HG03066 (cell line): ENCODE results near the gene BAHCC1.

Source experiments
- ATAC-seq: cut with Tn5 transposase; IDR thresholded peaks from one replicate; pipeline ENCODE4 v1.9.1; 2021; ENCODE audit warnings: low read depth; ENCODE audit not compliant: unreplicated experiment

Gene BAHCC1

DNA sequence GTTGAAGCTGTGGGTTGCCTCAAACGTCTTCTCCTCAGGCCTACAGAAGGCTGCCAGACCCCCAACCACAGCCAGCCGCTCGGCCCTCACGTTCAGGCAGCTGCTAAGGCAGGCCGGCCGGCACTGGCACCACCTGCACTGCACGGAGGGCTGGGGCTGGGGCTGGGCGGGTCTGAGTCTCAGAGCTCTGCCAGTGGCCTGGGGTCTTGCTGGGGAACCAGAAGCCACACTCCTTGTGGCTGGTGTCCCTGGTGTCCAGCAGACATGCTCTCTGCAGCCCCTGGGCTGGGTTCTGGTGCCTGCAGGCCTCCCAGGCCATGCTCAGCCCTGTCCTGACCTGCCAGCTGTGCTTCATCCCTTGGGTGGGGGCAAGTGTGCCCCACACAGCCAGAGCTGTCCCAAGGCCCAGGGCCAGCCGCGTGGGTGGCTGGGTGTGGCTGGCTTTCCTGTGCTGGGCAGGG is 42.0 kb downstream of the BAHCC1 start:
- ATAC-seq: no peak

DNA sequence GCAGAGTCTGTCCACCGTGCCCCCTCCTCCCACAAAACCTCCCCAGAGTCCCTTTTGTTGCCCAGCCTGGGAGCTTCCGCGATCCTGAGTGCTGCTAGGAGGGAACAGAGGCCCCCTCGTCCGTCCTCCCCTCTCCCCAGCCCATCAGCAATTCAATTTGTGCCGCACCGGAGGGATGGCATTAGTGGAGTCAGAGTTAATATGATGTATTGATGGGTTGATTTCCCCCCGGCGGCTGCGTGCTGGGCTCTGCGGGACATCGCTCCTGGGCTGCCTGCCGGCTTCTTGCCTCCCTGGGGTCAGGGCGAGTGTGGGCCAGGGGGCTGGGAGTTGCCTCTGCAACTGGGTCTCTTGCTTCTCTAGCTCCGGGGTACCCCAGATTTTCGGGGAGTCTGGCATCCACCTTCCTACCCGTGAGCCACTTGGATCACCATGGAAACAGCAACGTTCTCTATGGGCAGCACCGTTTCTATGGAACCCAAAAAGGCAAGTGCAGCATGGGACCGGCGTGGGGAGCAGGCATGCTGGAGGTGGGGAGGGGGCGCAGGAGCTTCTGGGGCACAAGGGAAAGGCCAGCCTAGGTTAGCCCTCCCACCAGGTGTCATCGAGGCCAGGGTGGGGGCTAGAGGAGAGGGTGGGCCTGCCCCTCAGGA is 42.9 kb downstream of the BAHCC1 start:
- ATAC-seq: no peak

DNA sequence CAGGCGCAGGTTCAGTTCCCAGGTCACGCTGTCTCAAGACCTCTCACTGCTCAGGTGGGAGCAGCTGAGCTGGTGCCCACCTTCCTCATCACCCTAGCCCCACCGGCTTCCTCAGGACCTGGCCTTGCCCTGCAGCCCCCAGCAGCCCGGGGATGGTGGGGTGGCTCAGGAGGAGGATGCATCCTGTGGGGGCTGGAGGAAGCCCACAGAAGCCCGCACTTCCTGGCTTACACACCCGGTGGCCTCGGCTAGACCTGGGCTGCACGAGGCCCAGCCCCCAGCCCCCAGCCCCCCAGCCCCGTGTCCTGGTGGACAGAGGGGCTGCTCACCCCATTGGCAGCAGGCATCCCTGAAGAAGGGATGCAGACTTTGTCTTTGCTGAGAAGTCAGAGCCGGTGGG is 43.4 kb downstream of the BAHCC1 start:
- ATAC-seq: no peak

DNA sequence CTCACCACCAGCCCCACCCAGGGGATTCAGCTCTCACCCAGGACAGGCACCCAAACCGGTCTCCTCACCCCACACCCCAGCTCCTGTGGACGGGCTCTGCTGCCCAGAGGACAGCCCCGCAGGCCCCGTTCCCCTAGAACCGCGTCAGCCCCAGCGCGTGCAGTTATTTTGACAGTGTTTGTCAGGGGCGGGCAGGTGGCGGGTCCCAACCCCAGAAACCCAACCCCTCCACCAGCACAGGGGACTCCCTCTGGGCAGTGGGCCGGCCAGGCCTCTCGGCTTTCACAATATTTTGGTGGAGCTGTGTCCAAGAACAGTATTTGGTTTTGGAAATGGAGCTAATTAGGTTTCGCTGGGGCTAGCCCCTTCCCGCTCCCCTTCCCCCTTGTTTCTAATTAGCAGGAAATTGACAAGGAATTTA is 44.8 kb downstream of the BAHCC1 start:
- no peak for ATAC-seq

DNA sequence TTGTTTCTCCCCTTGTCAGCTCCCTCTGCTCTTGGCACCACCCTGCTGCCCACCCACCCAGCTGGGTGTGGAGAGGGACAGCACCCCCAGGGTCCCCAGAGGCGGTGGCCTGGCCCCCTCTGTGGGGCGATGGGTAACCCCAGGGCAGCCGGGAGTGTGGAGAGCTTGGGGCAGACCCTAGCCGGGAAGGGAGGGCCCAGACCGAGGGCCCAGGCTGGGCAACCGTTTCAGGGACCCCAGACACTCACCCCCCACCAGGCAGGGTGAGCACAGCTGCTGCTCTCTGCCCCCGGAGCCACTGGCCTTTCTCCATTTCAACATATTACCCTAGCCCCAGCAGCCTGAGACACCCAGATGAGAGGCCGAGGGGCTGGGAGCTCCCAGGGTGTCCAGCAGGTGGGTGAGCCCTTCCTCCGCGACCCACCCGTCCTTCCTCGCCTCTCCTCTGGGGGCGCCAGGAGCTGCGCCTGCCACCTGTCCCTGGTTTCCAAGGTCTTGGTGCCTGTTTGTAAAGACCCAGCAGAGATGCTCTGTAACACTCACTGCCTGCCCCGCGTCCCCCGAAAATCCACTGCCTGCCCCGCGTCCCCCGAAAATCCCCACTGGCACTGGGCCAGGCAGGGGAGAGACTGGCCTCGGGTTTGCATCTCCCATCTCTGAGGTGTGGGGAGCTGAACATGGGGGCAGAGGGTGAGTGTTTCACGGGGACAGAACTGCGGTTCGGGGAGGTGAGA is 45.4 kb downstream of the BAHCC1 start:
- ATAC-seq: no peak

DNA sequence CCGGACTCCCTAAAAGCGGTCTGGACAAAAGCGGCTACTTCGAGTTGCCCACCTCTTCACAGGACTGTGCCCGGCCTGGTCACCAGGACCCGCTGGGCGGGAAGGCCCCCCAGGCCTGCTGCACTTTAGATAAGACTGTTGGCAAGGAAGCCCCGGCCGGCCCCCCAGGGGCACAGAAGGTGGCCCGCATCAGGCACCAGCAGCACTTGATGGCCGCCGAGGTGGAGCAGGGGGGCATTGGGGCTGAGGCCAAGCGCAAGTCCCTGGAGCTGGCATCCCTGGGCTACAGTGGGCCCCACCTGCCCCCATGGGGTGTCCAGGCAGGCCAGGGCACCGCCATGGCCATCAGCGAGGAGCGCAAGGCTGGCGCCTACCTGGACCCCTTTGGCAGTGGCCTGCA is 47.5 kb downstream of the BAHCC1 start:
- no peak for ATAC-seq

DNA sequence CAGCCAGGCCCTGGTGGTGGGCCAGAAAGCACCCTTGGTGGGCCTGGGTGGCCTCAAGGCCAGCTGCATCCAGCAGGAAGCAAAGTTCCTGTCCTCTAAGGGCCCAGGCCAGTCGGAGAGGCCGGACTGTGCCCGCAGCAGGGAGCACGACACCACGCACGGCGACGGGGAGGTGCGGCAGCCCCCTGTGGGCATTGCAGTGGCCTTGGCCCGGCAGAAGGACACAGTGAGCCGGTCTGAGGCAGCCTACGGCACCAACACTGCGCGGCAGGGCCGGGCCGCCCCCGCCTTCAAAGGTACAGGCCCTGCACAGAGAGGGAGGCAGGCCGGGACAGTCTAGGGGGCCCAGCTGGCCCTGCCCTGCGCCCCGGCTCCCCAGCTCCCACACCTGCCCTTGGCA is 48.0 kb downstream of the BAHCC1 start:
- ATAC-seq: no peak

DNA sequence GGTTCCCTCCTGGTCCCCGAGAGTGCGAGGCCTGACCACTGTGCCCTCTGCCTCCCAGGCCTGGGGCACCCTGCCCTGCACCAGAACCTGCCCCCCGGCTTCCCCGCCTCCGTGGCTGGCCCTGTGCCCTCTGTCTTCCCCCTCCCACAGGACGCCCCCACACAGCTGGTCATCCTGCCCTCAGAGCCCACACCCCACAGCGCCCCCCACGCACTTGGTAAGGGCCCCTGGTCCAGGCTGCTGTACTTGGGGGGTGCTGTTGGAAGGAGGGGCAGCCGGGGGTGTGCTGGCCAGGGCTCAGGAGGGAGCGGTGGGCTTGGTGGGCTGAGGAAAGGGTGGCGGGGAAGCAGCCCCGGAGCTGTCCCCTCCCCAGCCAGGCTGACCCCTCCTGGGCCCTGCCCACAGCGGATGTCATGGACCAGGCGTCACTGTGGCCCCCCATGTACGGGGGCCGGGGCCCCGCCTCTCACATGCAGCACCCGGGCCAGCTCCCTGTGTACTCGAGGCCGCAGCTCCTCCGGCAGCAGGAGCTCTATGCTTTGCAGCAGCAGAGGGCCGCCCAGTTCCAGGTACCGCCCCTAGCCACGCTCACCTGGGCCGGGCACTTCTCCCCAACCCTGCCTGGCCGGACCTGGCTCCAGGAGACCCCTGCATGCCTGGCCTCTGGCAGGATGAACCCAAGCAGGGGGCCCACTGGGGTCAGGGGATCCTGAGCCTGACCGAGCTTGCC is 49.5 kb downstream of the BAHCC1 start:
- no peak for ATAC-seq

DNA sequence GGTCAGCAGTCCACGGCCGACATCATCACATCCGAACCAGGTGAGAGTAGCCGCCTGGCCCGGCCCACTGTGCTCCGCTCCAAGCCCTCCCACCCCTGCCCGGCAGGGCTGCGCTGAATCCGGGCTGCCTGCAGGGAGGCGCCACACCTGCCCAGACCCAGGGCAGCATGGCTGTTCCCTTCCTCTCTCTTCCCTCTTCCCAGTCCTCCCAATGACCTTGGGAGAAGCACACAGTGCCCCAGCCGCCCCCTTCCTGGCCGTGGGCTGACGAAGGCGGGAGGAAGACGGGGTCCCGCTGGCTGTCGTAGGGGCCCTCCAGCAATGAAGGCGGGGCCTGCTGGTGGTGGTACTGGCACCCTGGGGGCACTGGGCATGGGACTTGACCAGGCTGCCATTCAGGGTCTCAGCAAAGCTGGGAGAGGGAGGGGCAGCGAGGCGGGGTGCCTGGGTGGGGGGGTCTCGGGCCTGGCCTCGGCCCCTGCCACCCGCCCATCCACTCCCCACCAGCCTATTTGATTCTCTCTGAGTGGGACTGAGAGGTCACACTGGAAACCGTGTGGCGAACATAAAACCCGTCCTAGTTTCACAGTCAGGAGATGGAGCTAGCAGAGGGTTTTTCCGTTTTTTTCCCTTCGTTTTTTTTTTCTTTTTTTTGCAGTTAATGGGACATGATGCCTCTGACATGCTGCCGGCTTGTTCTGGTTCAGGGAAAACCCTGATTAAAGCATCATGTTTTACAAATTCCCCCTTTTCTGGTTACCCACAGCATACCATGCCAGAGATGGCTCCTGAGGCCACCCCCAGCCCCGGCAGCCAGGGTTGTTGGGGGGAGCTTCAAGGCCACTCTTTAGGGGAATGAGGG is 50.6 kb downstream of the BAHCC1 start:
- ATAC-seq: no peak

DNA sequence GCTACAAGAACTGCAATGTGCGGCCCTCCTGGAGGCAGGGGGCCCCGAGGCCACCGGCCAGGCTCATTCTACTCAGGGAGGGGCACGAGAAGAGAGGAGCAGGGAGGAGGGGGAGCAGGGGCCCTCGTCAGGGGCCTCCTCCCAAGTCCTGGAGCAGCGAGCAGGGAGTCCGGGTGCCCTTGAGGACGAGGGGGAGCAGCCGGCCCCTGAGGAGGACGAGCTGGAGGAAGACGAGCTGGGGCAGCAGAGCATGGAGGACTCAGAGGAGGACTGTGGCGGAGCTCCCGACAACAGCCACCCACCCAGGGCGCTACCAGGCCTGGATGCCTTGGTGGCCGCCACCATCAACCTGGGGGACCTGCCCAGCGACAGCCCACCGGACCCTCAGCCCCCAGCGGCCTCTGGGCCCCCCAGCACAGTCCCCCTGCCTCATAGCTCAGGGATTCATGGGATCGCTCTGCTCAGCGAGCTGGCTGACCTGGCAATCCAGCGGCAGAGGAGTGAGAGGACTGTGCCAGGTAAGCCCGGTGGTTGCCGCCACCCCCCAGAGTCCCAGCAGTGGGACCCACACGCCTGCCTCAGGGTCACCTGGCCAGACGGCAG is 52.2 kb downstream of the BAHCC1 start:
- no peak for ATAC-seq

DNA sequence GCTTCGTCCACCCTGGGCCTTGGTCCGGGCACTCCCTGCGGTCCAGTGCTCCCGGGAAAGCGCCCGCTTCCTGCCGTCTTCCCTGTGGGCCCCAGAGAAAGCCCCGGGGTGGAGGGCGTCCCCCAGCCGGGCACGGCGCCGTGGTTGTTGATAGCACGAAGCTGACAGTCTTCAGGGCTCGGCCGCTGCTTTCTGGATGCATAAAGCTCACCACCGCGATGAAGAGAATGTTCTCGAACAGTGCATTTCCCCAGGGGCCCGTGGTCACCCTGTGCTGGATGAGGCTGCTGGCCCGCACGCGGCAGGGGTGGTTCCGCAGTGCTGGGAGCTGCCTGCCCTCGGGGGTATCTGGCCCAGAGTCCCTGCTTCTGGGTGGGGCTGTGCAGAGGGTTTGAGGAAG is 53.2 kb downstream of the BAHCC1 start:
- no peak for ATAC-seq

DNA sequence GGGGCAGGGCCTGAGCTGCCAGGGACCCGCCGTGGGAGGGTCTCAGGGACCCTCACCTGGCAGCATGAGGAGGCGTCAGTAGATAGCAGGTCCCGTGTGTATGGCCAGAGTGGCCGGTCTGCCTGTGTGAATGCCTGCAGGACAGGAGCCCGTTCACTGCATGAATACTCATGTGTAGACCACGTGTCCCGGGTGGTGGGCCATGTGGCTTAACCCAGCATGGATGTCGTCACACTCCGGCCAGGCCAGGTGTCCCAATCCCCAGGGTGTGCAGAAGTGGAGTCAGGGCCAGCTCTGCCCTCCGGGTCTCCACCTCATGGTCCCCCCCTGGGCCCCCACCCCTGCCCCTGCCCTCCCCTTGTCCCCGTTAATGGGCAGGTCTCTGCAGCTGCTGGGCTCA is 53.7 kb downstream of the BAHCC1 start:
- ATAC-seq: no peak

DNA sequence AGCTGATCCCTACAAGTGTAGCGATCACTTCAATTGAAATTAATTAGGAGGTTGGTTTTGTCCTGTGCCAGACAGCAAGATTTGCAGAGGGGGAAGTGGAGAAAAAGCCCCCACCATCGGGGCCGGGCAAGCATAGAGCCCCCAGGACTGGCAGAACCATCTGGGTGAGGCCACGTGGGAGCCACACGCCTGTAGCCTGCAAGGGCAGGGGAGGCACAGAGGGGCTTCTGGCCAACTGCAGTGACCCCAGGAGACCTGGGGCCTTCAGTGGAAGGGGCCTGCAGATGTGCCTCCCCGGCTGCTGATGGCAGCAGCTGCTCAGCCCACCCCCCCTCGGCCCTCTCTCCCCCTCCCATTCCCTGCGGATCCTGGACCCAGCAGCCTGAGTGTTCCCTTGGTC is 54.1 kb downstream of the BAHCC1 start:
- no peak for ATAC-seq

DNA sequence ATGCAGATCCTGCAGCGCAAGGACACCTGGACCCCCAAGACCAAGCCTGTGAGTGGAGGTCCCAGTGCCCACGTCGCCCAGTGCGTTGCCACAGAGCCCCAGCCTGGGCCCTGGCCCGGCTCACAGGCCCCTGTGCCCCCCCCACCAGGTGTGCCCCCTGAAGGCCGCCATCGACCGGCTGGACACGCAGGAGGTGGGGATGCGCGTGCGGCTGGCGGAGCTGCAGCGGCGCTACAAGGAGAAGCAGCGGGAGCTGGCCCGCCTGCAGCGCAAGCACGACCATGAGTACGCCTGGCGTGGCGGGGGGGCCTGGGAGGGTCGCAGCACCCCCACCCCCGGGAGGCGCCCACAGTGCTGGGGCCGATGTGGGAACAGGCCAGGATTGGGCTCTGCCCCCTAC is 56.6 kb downstream of the BAHCC1 start:
- ATAC-seq: no peak

DNA sequence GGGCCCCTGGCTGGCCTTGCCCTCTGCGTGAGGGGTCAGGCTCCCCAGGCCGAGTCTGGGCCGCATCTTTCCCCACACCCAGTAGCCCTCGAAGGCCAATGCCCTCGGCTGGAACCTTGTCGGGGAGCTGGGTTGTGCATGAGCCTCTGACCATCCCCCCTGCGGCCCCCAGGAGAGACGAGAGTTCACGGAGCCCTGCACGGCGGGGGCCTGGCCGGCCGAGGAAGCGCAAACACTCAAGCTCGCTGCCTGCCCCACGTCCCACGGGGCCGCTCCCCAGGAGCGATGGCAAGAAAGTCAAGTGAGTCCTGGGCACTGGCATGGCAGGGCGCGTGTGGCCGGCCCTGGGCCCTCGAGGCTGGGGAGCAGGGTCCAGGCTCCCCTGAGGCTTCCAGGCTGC is 57.3 kb downstream of the BAHCC1 start:
- no peak for ATAC-seq

DNA sequence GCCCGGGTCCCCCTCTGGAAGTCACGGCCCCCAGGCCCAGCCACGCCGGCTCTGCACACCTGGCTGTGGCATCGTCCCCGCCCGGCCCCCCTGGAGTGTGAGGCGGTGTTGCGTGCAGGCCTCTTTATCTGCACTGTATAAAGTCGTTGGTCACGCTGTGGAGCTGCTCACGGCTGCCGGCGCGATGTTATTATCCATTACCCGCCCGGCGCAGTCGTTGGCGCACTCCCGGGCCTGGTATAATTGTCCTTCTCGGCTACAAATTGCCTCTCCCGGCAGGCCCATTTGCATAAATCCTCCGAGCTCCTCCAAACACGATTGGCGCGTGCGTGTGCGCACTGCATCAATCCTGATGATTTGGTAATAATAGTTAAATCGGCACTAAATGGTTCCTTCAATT is 57.8 kb downstream of the BAHCC1 start:
- ATAC-seq: no peak

DNA sequence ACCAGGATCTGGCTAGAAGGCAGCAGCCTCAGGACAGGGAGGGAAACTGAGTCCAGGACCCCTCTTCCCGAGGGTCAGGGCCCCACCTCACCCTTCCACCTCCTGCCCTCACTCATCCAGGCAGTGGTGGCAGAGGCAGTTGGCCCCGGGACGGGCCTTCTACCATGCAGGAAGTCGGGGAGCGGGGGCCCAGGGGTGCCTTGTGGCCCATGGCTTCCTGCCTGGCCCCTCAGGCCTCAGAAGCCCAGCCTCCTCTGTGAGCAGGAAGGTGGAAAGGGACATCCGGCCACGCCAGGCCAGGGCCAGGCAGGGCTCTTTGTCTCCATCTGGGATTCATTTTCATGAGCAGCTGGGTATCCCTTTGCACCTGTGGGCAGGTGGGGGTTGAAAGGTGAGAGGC is 58.5 kb downstream of the BAHCC1 start:
- no peak for ATAC-seq

DNA sequence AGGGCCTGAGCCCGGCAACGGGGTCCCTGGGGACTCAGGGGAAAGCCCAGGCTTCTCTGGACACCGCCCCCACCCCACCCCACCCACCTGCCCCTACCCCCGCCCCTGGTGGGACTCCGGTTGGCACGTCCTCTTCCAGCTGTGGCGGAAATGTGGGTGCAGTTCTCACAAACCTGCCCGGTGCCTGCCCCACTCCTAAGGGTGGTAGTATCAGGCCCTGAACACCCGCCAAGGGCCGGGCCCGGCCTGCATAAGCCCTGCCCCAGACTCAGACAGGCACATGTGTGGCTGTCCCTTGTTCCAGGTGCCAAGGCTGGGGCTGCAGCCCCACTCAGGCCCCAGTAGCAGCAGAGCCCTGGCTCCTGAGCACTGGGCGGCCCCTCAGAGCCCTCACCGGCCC is 59.2 kb downstream of the BAHCC1 start:
- ATAC-seq: no peak

DNA sequence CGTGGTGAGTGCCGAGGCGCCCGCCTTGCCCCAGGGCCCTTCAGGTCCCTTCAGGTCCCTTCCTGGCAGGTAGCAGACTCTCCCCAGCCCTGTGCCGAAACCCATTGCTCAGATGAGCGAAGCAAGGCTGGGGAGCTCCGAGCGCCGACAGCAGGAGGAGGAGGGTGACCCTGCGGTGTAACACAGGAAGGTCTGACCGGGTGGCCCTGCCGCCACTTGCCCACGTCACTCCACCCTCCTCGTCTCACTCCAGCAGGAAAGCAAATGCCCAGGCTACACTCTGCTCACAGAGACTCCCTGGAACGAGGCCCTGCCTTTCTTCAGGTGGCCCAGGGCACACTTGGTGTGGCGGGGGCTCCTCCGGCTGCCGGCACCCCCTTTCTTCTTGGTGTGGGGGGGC is 60.1 kb downstream of the BAHCC1 start:
- ATAC-seq: no peak

DNA sequence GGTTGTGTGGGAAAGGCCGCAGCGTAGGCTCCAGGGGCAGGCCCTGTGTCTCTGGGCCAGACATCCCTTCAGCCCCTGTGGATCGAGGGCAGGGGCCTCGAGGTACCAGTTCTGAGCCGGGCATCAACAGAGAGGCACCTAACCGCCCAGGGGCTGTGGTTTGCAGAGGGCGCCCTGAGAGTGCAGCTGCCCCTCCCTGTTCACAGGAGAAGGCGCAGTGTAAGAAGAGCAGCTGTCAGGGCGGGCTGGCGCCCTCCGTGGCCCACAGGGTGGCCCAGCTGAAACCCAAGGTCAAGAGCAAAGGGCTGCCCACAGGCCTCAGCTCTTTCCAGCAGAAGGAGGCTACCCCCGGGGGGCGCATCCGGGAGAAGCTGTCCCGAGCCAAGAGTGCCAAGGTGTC is 60.8 kb downstream of the BAHCC1 start:
- ATAC-seq: no peak
